Measurements from ENCODE around the gene ICE1.

The ICE1 gene, protein sequence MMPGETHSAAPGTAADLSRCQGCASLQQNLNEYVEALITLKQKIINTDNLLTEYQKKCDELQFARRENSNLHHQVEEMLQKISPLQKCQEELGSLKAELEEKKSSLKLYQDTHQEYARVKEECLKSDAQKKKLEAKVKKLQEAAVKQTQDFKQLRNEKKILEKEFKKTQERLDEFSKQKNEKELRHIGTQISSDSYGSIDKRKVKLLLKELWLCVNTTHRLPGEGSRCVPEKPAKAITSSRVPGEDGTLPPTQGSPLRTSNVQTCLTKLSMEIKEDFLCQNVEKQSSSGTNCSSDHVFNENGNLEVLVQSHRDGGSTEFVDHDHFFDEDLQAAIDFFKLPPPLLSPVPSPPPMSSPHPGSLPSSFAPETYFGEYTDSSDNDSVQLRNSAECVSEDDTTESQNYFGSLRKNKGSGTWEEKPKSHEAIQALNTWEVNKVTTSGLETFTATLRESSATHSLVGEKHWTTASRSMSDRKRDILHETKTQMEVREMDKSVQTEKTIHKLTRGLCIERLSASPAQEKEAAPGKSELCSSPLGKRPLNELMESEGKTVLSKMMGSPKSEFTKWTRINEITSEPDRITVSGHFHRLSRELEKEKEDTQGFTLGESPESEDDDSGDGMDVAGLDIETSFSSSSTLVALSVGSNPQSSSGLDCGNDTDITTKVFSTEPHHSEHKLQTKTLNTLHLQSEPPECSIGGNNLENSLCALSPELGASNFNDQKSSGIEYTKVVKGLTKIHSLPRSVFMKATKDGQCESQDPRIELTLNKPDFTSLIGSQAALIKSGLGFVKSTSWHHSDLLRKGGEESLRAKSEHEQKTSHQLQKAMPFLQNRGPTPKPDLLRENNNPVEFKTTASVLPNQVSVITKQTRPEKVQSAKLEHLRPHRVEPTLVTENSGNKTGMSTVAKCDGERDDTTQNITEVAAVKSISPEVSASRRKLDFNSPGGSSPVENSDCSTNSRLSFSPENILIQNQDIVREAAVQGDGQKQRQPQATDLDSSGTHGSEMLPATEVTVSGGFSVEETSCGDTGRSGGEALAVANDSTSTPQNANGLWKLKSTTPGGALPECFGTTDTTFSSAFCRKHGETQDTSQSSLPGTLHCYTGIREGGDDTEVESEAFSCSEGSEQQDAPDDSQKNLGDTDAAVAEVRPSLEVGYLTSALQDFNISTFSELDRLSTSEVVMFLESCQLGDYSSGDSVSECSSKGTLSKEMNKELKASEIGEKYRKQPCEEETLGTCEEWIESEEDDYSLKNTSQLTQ (N-terminal part only)

DNA sequence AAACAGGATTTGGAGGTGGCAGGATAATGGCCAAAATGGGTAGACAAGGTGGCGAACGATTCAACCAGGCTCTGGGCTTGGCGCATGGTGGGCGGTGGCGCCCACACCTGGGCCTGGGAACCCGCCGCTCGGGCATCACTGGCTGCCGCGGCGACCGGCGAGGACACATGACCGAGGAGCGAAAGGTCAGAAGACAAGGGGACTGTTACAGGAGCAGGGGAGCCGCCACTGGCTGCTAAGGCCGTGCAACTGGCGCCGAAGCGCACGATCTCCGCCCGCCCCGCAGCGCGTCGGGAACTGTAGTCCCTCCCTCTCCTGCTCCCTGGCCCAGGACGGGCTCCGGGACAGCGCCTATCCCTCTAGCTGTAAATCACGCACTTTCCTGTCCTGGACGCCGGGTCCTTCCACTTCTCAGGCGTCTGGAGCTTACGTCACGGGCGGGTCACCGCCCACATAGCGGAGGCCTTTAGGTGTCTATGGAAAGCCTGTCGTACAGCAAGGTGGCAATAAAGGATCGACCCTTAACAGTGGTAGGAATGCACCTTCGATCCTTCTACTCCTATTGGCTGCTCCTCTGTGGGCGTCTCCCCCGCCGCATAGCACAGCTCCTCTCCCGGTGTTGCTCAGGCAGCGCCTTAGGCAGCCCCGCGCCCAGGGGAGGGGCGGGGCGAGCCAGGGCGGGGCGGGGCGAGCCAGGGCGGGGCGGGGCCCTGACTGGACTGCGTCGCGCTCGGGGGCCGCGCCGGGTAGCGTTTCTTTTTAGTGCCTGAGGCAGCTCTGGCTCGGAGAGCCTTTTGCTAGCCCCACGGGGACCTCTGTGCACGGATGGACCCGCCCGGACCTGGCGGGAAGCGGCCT, at the start of gene ICE1:
Gene ICE1 (plus strand): TSS at position 717 of the 858 bp plus-strand sequence. CDS start 239 bp downstream, outside the sequence.
- TF ChIP-seq CTCF (IDR thresholded peaks at IDR 0.05; ENCODE audit: low read depth, low read length, missing control alignments) = no peak
- DNase-seq (ENCODE audit: low read depth) = peak; percentile 96
- peak within 1 kb of the TSS; percentile 68 for H3K4me3 ChIP-seq (ENCODE audit: low read depth, low read length)
- in situ Hi-C loops (cut with HindIII; ENCODE audit: low sequenced_read_pairs) = no loop called here

GRCh38 chr5:5372930-5373329, 49.5 kb upstream of the ICE1 start:
- in situ Hi-C loops (cut with HindIII; ENCODE audit: low sequenced_read_pairs) = no loop called here
- no peak for TF ChIP-seq CTCF (IDR thresholded peaks at IDR 0.05; ENCODE audit: low read depth, low read length, missing control alignments)
- DNase-seq (ENCODE audit: low read depth) = no peak
- H3K4me3 ChIP-seq (ENCODE audit: low read depth, low read length) = no peak overlapping the region

- no peak overlapping the region for H3K4me3 ChIP-seq (ENCODE audit: low read depth, low read length)
- no peak for TF ChIP-seq CTCF (IDR thresholded peaks at IDR 0.05; ENCODE audit: low read depth, low read length, missing control alignments)
- no peak for DNase-seq (ENCODE audit: low read depth)
- in situ Hi-C loops (cut with HindIII; ENCODE audit: low sequenced_read_pairs) = no loop called here
Measured at GRCh38 chr5:5373351-5373989, 49.0 kb upstream of the ICE1 start.

- DNase-seq (ENCODE audit: low read depth) = no peak
- H3K4me3 ChIP-seq (ENCODE audit: low read depth, low read length) = no peak overlapping the region
- TF ChIP-seq CTCF (IDR thresholded peaks at IDR 0.05; ENCODE audit: low read depth, low read length, missing control alignments) = no peak
- in situ Hi-C loops (cut with HindIII; ENCODE audit: low sequenced_read_pairs) = no loop called here
Measured at GRCh38 chr5:5374009-5374715, 48.3 kb upstream of the ICE1 start.

- in situ Hi-C loops (cut with HindIII; ENCODE audit: low sequenced_read_pairs) = no loop called here
- TF ChIP-seq CTCF (IDR thresholded peaks at IDR 0.05; ENCODE audit: low read depth, low read length, missing control alignments) = no peak
Measured at GRCh38 chr5:5377780-5378179, 44.7 kb upstream of the ICE1 start.

More at GRCh38 chr5:5377780-5378179, 44.7 kb upstream of the ICE1 start:
- no peak for DNase-seq (ENCODE audit: low read depth)
- H3K4me3 ChIP-seq (ENCODE audit: low read depth, low read length) = no peak overlapping the region

Measured in astrocyte of the cerebellum (primary cell).